Osteocyte (in vitro differentiated cells): ENCODE results near the gene ENTPD3. TPM values are rescaled to one million over a fixed set of nuclear protein-coding genes. Genes with fewer than 3 reads are reported as not detected.

Source experiments
- DNase-seq: peaks from one replicate; pipeline ENCODE4 v3.0.0; 2021; ENCODE audit warnings: mixed read lengths; ENCODE audit not compliant: unreplicated experiment; ENCODE audit errors: extremely low spot score
- H3K27ac Mint-ChIP-seq: one replicate; pipeline ENCODE4 v1.8.0; 2021; ENCODE audit warnings: mild to moderate bottlenecking, mixed read lengths; ENCODE audit not compliant: unreplicated experiment
- H3K27me3 Mint-ChIP-seq: one replicate; pipeline ENCODE4 v1.8.0; 2021; ENCODE audit warnings: mixed read lengths; ENCODE audit not compliant: unreplicated experiment
- H3K36me3 Mint-ChIP-seq: one replicate; pipeline ENCODE4 v1.8.0; 2021; ENCODE audit warnings: mixed read lengths; ENCODE audit not compliant: unreplicated experiment
- H3K4me1 Mint-ChIP-seq: one replicate; pipeline ENCODE4 v1.8.0; 2021; ENCODE audit warnings: mixed read lengths; ENCODE audit not compliant: unreplicated experiment
- H3K4me3 Mint-ChIP-seq: one replicate; pipeline ENCODE4 v1.8.0; 2021; ENCODE audit warnings: mild to moderate bottlenecking, moderate library complexity, mixed read lengths; ENCODE audit not compliant: unreplicated experiment
- H3K9me3 Mint-ChIP-seq: one replicate; pipeline ENCODE4 v1.8.0; 2021; ENCODE audit warnings: mixed read lengths; ENCODE audit not compliant: unreplicated experiment
- CTCF ChIP-seq: fragments of 200-600 bp; sonication (generic); IDR thresholded peaks from 2 replicates; pipeline ENCODE4 v1.5.0; 2021; ENCODE audit warnings: antibody characterized with exemption, mild to moderate bottlenecking, moderate library complexity
- total RNA-seq: library from RNA; stranded (reverse); gene quantifications from 2 replicates; pipeline ENCODE4 v1.2.1, GENCODE V29; 2021

ENTPD3 gene
- total RNA-seq, 1 donor from 2014 or later, result not detected

- Mint-ChIP-seq H3K27me3 (no peaks in the 10 kb centered on the region), H3K36me3 (peaks cover 7% of the 10 kb centered on the region)
- DNase-seq, result no peak
Observed at GRCh38 chr3:40445062-40445461, 58.1 kb downstream of the ENTPD3 start.

GRCh38 chr3:40445880-40446279 lies 58.9 kb downstream of the ENTPD3 start:
- Mint-ChIP-seq H3K27me3 (no peaks in the 10 kb centered on the region), H3K9me3 (no peaks in the 10 kb centered on the region), H3K27ac (no peak overlapping the region), H3K4me3 (no peak overlapping the region), H3K36me3 (peaks cover 8% of the 10 kb centered on the region), H3K4me1 (no peaks in the 10 kb centered on the region)
- no peak for TF ChIP-seq CTCF
- DNase-seq, result no peak

More at GRCh38 chr3:40445062-40445461, 58.1 kb downstream of the ENTPD3 start:
- Mint-ChIP-seq H3K9me3 (peaks cover 3% of the 10 kb centered on the region), H3K27ac (no peak overlapping the region), H3K4me3 (no peak overlapping the region), H3K4me1 (no peaks in the 10 kb centered on the region)
- TF ChIP-seq CTCF, result no peak

- Mint-ChIP-seq H3K4me3 (no peak overlapping the region), H3K27me3 (no peaks in the 10 kb centered on the region), H3K36me3 (peaks cover 9% of the 10 kb centered on the region), H3K4me1 (peaks cover 21% of the 10 kb centered on the region), H3K27ac (no peak overlapping the region), H3K9me3 (no peaks in the 10 kb centered on the region)
- TF ChIP-seq CTCF, result no peak
- no peak for DNase-seq
Observed at GRCh38 chr3:40450438-40450837, 63.5 kb downstream of the ENTPD3 start.

- H3K9me3 Mint-ChIP-seq, result no peaks in the 10 kb centered on the region
- H3K36me3 Mint-ChIP-seq, result peaks cover 2% of the 10 kb centered on the region
- DNase-seq, result no peak
- no peak overlapping the region for H3K27ac Mint-ChIP-seq
- no peak for TF ChIP-seq CTCF
- peaks cover 27% of the 10 kb centered on the region for H3K4me1 Mint-ChIP-seq
- no peak overlapping the region for H3K4me3 Mint-ChIP-seq
- no peaks in the 10 kb centered on the region for H3K27me3 Mint-ChIP-seq
Observed at GRCh38 chr3:40451551-40451950, 64.6 kb downstream of the ENTPD3 start.

GRCh38 chr3:40452057-40452456 lies 65.1 kb downstream of the ENTPD3 start:
- H3K36me3 Mint-ChIP-seq, result peaks cover 2% of the 10 kb centered on the region
- TF ChIP-seq CTCF, result no peak
- peak overlapping the region; percentile 99 for H3K27ac Mint-ChIP-seq
- H3K4me3 Mint-ChIP-seq, result peak overlapping the region; percentile 95
- peaks cover 29% of the 10 kb centered on the region for H3K4me1 Mint-ChIP-seq
- no peak for DNase-seq
- H3K27me3 Mint-ChIP-seq, result no peaks in the 10 kb centered on the region
- no peaks in the 10 kb centered on the region for H3K9me3 Mint-ChIP-seq
